Midbrain (tissue), 1 donor: ENCODE data around the gene AGAP2.

Source experiments
- DNase-seq: peaks from one replicate; lab custom pipeline; 2025; lab: John Stamatoyannopoulos, UW

The AGAP2 gene

DNA sequence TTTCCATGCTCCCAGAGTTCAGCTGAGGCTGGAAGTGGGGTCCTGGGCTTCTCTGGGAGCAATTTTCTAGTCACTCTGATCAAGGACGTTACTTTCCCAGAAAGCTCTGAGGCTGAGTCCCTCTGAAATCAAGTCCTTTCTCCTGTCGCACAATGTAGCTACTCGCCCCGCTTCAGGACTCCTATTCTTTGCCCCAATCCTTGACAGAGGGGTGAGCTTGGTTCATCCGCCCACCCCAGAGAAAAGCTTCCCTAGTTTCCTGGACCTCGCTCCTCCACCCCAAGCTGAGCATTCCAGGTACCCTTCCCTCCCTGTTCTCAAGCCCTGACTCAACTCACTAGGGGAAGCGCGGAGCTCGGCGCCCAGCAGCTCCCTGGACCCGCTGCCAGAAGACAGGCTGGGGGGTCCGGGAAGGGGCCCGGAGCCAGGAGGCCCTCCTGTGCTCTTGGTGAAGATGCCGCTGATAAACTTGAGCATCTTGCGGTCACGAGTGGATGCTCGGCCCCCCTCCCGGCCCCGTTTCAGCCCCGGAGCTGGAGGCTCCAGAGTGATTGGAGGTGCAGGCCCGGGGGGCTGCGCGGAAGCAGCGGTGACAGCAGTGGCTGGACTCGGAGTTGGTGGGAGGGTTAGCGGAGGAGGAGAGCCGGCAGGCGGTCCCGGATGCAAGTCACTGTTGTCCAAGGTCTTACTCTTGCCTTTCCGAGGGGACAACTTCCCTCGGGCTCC lies 1.6 kb downstream of the AGAP2 start:
- DNase-seq: no peak

DNA sequence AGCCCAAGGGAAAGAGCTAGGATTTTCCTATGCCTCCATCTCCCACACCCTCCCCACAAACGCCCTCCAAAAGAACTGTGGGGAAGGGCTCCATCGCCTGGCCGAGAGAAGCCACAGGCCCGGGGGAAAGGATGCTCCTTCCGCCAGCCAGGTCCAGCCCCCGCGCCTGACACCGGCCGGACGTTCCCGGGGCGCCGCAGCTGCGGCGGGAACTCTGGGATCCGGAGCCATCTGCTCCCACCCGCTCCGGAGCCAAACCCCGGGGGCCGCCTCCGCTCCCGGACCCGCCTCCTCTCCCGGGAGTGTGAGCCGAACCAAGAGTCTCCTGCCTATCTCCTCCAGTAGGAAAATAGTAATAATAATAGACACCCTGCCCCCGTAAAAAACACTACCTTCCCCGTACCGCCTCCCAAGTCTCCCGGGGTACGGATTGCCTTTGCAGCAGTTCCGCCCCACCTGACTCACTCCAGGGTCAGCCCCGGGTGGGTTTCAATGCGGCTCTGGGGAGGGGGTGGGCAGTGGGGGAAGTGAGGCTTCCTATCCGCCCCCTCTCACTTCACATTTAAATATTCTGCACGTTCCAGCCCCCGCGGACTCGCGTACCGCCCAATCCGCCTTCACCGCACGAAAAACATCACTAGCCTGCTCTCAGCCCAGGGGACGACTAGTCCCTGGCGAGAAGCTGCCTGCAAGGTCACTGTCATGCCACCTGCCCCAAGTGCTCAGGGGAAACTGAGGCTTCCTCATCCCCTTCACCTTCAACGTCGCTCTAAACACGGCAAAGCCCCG lies 2.4 kb downstream of the AGAP2 start:
- DNase-seq: peak; percentile 35

DNA sequence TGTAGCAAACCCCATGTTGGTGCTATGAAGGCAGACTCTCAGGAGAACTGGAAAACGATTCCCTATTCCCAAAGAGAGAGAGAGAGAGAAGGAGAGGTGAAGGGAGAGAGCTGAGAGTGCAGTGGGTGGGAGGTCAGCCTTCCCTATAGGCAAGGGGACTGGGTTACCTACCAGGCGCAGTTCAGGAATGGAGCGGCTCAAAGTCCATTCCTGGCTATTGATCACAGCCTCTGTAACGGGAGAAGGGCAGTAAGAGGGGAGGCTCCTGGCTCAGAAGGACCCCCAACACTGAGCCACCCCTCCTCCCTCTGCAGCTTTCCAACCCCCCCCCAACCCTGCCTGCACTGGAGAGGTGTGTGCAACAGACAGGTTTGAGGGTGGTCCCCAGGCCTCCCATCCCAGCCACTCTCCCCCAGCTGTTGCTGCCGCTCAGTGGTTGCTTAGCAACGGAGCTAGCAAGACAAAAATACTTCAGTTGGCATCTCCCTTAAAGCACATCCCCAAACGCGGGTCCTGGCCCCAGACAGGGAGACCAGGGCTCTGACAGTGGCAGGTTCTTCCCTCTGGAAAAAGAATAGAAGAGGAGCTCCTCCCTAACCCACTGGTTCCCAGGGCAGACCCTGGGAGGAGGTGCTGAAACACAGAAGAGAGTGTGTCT lies 3.2 kb downstream of the AGAP2 start:
- DNase-seq: no peak

DNA sequence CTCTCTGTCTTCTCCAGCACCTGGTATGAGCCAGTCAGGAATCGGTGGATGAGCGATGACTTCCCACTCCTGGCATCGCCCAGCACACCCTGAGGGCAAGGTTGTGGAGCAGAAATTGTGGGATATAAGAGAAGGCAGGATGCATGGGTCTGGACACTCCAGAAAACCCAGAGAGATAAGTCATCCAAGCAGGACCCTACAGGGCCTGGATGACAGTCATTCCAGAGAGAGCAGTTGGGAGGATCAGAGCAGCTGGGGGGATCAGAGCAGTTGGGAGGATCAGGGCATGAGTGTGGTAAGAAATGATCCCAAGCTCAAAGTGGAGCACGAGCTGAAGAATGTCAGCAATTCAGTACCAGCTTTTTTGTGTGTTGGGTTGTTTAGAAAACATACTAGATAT lies 4.0 kb downstream of the AGAP2 start:
- DNase-seq: no peak

DNA sequence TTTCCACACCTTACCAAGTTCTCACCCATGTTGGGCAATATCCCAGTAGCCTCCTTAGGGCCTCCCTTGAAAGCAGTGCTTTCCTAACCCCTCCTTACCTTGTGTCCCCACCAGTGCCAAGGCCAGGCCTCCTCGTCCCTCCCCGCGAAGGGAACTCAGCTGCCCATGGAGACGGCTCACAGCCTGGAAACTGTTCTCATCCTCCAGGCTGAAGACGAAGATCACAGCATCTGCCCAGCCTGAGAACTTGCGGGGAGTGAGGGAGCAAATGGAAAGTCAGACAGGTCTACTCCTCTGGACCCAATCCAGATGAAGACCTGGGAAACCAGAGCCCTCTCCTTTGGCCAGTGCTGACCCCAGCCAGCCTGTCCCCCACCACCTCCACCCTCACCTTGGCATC lies 4.6 kb downstream of the AGAP2 start:
- no peak for DNase-seq

DNA sequence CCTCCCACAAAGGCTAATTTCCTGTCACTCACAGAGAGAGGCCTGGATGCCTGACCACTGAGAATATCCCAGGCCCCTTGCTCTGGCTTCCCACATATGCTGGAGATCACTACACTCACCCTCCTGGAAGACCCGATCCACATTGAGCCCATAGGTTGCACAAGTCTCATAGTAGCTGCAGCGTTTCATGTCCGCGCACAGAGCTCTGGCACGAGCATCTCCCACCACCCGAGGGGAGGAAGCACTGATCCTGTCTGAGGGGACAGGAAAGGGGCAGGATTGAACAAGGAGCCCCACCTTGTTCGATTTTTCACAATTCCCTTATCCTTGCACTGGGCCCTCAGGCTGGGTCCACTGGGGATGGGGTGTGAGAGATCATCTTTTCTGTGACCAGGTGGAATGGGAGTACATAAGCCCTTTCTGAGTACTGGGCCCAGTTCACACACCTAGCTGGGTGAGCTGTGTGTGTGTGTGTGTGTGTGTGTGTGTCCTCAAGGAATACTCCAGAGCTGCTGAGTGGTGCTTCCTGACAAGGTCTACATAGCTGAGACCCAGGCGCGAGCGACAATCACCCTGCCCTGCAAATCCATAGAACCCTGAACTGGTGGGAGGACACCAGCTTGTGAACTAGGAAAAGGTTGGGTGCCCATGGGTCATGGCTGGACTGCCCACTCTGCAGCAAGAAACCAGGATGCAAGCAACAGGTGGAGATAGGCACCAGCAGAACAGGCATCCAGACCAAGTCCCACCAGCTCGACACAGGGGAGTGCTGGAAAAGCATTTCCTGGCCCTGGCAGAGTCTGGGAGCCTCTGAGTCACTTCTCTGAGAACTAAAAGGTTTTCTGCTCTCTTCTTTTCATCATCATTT lies 5.6 kb downstream of the AGAP2 start:
- no peak for DNase-seq

DNA sequence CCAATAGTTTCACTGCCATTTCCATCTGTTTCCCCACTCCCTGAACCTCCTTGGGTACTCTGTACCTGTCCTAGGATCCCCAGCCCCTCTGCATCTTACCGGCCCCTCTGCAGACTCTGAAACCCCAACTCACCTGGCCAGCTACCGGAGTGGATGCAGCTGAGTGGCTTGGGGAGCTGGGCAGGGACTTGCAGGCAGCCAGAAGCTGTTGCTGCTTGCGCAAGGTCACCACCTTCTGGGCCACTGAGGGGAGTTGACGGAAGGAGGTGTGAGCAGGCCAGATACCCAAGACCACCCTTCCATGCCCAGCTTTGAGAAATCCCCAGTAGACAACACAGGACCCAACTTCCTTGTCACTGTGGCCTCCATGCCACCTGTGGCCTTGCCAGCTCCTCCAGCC lies 6.3 kb downstream of the AGAP2 start:
- no peak for DNase-seq

DNA sequence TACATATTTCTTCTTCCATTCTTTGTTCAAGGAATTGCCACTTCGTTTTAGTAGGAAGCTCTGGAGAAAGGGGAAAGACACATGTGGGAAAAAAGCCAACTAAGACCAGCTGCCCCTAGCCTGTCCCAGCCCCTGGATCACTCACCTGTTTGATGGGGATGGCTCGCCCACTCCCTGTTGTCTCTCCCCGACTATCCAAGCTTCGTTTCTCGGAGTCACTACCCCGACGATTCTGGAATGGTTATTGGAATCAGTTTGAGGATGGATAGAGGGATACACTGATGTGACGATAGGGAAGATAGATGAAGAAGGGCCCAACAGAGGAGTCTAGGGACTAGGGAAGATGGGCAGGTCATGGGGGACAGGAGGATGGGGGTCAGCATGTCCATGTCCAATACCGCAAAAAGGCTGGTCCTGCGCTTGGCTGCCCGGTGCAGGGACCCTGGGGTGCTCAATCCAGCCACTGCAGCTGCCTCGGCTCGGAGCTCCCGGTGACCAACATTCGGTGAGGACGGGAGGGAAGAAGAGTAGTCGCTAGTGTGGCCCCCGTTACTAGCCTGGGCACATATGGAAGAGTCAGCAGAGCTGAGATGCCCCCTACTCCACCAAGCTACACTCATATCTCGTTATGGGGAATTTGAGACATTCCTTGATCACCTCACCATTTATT lies 7.0 kb downstream of the AGAP2 start:
- DNase-seq: no peak

DNA sequence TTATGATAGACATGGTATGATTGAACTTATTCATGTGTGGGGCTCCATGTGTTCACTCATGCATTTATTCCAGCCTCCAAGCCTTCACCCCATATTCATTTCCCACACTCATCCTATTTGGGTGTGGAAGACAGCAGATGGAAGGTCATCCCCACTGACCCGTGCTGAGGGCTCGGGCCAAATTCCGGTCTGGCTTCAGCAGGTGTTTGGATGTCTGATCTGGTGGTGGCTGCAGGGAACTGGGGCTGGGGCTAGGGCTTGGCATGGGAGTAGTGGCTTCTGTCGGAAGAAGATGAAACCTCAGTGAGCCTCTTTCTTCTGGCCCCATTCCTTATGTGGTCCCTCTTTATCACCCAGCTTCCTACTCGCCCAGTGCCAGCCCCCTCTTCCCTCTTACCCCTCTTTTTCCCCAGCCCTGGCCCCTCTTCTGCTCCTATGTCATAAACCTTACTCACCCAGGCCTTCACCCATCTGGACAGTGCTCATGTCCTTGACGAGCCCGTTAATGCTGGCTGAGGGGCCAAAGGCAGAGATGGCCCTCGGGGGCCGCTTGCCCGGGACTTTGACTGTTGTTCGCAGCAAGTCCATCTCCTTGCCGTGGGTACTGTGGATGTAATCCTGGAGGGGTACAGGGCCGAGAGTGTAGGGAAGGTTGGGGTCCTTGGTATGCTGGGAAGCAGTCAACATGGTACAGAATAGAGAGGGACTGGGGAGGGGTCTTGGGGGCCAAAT lies 8.0 kb downstream of the AGAP2 start:
- no peak for DNase-seq

DNA sequence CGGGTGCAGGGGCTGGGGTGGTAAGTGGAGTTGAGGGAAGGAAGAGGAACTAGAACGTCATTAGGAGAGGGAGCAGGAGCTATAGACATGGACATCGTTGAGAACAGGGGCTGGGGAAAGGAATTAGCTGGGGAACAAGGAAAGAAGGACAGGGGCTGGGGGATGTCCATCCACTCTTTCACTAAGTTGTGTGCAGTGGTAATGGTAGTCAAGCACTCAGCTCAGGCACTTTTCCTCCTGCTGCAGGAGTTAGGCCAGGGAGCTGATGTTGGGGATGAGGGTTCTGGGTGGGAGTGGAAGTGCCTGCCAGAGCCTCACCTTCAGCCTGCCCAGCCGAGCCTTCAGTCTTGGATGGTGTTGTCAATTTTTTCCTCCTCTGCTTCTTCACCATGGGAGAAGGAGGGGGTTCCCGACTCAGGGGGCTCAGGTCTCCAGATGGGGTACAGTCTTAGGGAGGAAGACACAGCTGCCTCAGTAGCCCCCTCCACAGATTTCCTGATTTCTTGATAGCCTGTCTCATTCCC lies 9.2 kb downstream of the AGAP2 start:
- DNase-seq: no peak

DNA sequence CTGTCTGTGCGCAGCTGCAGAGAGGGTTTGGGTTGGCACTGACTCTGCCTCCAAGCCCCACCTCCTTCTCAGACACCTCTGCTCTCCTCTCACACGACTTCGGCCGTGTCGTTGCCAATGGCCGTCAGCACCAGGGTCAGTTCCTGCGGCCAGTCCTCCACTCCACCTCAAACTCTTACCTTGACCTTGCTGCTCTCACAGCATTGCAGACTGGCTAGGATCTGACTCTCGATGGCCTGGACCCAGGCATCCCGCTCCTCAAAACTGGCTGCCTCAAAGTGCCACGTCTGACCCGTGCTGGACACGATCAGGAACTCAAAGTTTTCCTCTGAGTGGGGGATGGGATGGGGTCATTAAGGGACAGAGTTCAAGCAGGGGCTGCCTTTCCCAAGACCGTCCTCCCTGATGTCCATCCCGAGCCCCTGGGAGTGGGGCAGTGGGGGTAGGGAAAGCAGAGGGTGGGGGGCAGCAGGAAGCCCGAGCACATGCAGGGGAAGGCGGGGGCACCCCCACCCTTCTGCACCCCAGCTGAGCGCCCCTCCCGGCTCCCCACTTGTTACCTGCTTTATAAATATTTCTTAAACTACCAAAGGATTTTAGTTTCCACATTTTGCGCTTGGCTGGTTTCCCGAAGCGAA lies 10.7 kb downstream of the AGAP2 start:
- no peak for DNase-seq

DNA sequence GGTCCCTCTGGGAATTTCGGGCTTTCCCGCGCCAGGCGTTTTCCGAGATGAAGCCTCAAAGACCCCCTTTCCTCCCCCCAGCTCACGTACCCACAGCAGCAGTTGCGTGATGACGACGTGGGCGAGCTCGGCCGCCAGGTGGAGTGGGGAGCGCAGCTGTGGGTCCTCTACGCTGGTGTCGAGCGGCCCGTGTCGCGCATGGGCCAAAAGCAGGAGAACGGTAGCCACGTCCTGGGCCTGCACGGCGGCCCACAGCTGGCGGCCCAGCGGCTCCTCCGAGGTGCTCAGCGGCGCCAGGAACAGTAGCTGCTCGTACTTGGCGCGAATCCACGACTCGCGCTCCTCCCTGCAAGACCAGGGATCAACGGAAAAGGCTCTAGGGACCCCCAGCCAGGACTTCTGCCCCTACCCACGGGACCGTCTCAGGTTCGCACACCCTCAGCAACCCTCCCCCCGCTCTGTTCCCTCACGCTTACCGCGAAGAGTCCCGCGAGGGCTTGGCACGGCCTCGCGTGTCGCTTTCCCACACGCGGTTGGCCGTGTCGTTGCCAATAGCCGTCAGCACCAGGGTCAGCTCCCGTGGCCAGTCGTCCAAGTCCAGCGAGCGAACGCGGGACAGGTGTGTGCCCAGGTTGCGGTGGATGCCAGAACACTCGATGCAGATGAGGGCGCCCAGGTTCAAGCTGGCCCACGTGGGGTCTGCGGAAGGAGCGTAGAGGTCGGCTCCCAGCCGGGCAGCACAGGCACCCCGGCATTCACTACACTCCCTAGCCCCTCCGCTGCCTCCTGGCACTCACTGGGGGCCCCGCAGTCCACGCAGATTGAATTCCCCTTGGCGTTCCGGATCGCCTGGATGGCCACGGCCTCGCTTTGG lies 11.4 kb downstream of the AGAP2 start:
- no peak for DNase-seq

DNA sequence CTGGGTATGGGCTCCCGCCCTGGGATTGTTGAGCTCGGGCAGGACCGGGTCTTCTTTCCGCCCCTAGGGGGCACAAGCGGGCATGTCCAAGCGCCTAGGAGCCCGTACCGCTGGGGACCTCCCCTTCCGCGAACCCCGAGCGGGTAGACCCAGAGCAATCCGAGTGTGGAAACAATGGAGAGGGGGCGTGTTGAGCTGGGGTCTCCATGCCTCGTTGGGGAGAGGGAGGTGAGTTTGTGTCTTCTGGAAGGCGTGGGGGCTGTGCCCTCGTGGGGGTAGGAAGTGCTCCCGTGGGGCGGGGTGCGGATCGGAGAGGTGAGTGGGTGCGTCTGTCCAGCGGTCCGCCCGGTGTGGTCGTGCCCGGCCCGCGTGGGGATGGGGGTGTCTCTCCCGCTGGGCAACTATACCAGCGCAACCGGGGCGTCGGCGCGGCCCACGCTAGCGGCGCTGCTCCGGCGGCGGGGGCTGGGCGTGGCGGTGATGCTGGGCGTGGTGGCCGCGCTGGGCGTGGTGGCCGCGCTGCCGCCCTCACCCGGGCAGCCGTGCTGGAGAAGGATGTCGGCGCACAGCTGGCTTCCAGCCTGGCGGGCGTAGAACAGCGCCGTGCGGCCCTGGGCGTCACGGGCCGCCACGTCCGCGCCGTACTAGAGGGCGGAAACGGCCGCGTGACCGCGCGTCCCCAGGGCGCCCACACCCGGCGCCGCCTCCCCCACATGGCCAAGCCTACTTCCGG lies 12.2 kb downstream of the AGAP2 start:
- peak; percentile 41 for DNase-seq

DNA sequence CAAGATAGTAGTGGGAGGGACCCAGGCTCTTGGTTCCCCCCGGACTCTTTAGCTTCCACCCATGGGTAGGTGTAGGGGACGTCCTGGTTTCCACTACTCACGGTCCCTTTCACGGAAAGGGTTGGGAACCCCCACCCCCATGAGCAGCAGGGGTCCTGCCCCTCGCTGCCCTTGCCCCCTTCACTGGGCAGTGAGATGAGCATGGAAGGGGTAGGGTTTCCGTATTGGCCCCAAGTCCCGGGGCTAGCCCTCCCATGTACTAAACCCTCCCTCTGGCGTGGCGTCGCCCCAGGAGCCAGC lies 12.7 kb downstream of the AGAP2 start:
- DNase-seq: no peak

DNA sequence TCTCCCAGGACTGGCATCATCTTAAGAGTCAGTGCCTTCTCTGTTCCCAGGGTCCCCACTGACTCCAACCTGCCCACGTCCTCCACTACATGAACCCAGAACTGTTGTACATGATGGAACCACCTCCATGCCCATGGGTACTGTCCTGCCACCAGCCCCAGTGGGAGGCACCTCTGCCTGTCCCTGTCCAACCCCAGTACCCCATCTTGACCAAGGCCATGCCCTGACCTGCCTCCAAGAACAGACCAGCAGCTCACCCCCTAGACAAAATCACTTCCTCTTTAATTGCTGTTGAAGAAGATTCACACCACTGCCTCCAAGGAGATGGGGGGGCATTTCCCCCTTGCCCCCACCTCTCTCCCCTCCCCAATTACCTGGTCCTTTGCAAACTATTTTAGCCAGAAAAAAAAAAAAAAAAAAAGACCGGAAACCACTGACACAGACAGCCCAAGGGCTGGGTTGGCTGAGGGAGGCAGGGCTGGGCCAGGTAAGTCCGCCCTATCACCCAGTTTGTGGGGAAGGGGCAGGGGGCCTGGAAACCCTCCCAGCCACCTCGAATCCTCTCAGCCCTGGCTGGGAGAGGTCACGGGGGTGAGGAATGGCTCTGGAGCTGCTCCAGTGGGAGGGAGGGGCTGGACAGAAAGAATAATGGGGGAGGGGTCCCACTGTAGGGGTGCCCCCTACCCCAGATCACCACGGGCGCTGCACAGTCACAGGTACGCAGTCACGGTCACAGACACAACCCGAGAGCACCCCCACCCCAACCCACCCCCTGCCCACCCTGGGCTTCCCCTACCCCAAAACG lies 13.4 kb downstream of the AGAP2 start:
- DNase-seq: no peak

DNA sequence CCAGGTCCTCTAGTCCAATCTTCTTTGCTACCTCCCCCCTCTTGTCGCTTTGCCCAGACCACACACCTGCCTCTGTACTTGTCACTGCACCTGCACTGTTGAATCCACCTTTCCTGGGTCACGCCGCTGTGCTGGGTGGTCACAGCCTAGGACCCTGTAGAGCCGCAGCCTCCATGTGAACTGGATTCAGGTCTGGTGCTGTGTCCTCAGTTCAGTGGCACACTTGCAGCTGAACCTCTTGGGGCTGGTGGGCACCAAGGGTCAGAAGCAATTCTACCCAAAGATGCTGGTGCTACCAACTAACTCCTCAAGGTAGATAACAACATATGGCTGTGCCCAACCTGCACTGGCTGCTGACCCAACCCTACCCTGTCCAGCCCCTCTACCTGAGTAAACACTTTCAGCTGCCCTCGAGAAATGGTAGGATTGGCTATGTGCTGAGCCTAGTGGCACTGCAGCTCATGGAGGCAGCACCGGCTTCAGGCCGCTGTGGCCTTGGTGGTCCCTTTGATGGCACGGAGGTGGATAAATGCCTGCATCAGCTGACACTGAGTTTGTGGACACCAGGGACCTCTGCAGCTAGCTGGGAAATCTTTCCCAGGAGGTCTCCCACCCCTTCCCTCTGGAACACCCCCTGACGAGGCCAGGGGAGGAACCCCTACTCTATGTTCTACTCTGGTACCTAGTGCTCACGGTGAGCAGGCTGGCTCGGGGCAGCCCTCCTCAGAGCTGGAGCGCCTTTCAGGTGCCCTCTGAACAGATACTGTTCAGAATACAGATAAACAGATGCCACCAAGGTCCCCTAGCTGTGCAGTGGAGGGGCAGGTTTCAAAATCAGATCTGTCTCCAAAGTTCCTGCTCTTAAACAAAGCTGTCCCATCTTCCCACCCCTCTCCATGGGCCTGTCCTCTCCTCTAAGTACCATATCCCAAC lies 14.3 kb downstream of the AGAP2 start:
- no peak for DNase-seq

DNA sequence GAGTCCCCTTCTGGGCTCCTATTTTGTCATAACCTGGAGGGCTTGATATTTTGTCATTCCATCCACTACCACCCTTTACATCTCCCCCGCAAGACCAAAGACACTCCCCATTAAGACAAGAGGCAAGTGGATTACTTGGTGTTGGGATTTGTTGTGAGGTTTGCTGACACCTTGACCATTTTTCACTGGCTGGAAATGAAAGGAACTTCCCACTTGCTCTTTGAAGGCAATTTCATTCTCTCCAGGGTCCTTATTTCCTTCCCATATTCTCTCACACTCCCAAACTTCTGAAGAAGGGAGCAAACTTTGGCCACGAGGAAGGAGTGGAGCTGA lies 14.9 kb downstream of the AGAP2 start:
- DNase-seq: no peak
